ENCODE measurements around the gene BEAN1. TPM values are rescaled to one million over a fixed set of nuclear protein-coding genes. Genes with fewer than 3 reads are reported as not detected.

BEAN1 gene
- total RNA-seq, 6 donors from 2014 or later, result 0.22 to 1.0 (median 0.35) TPM; not detected in 2

GRCh38 chr16:66432429-66432828 is 5.3 kb downstream of the BEAN1 start:
- H3K27ac ChIP-seq, result no peak overlapping the region
- ATAC-seq (ENCODE audit: low FRiP score in 2 of 2) (no peak), DNase-seq (no peak)
- no peak overlapping the region for H3K4me3 ChIP-seq
- H3K9me3 ChIP-seq, result no peaks in the 10 kb centered on the region
- peaks cover 7 to 18% (median 12%) of the 10 kb centered on the region in 4 donors for H3K4me1 ChIP-seq
- WGBS, 2 donors, result 87 to 92% methylated on average over 5 of the region's 5 CpGs
- no peaks in the 10 kb centered on the region for H3K36me3 ChIP-seq
- H3K27me3 ChIP-seq, result peaks cover 0 to 12% (median 5%) of the 10 kb centered on the region in 4 donors
- TF ChIP-seq POLR2AphosphoS5 (IDR thresholded peaks at IDR 0.05) (no peak), EP300 (IDR thresholded peaks at IDR 0.05) (no peak), POLR2A (IDR thresholded peaks at IDR 0.05) (no peak)

- Histone ChIP-seq H3K4me3 (no peak overlapping the region), H3K4me1 (peaks cover 0 to 9% (median 3%) of the 10 kb centered on the region in 4 donors), H3K27ac (no peak overlapping the region), H3K9me3 (no peaks in the 10 kb centered on the region), H3K36me3 (no peaks in the 10 kb centered on the region), H3K27me3 (no peaks in the 10 kb centered on the region)
- WGBS, 2 donors, result 74 to 84% methylated on average over 9 of the region's 9 CpGs
- TF ChIP-seq POLR2AphosphoS5 (IDR thresholded peaks at IDR 0.05), result no peak
- no peak for TF ChIP-seq CTCF (IDR thresholded peaks at IDR 0.05)
- TF ChIP-seq EP300 (IDR thresholded peaks at IDR 0.05), result no peak
- TF ChIP-seq POLR2A (IDR thresholded peaks at IDR 0.05), result no peak
- DNase-seq (no peak), ATAC-seq (ENCODE audit: low FRiP score in 2 of 2) (no peak)
Observed at GRCh38 chr16:66434619-66435430, 7.7 kb downstream of the BEAN1 start.

- ATAC-seq (ENCODE audit: low FRiP score in 2 of 2), result no peak
Observed at GRCh38 chr16:66435896-66436295, 8.8 kb downstream of the BEAN1 start.

GRCh38 chr16:66437391-66437945 is 10.4 kb downstream of the BEAN1 start:
- DNase-seq, result peak in 1 of 2 donors; percentile 48
- no peak for TF ChIP-seq POLR2A (IDR thresholded peaks at IDR 0.05)
- no peak for TF ChIP-seq EP300 (IDR thresholded peaks at IDR 0.05)
- no peak for TF ChIP-seq CTCF (IDR thresholded peaks at IDR 0.05)
- no peak for TF ChIP-seq POLR2AphosphoS5 (IDR thresholded peaks at IDR 0.05)
- Histone ChIP-seq H3K9me3 (no peaks in the 10 kb centered on the region), H3K4me3 (no peak overlapping the region), H3K27ac (no peak overlapping the region), H3K36me3 (no peaks in the 10 kb centered on the region), H3K27me3 (no peaks in the 10 kb centered on the region), H3K4me1 (peaks cover 0 to 9% (median 3%) of the 10 kb centered on the region in 4 donors)
- ATAC-seq (ENCODE audit: low FRiP score in 2 of 2), result no peak
- WGBS, 2 donors, result 79 to 86% methylated on average over 13 to 15 of the region's 15 CpGs

More at GRCh38 chr16:66435896-66436295, 8.8 kb downstream of the BEAN1 start:
- peaks cover 0 to 9% (median 3%) of the 10 kb centered on the region in 4 donors for H3K4me1 ChIP-seq
- no peaks in the 10 kb centered on the region for H3K9me3 ChIP-seq
- no peak overlapping the region for H3K4me3 ChIP-seq
- no peak for DNase-seq
- no peaks in the 10 kb centered on the region for H3K27me3 ChIP-seq
- no peak overlapping the region for H3K27ac ChIP-seq
- H3K36me3 ChIP-seq, result no peaks in the 10 kb centered on the region
- TF ChIP-seq POLR2A (IDR thresholded peaks at IDR 0.05), result no peak
- no peak for TF ChIP-seq POLR2AphosphoS5 (IDR thresholded peaks at IDR 0.05)
- TF ChIP-seq CTCF (IDR thresholded peaks at IDR 0.05), result no peak
- no peak for TF ChIP-seq EP300 (IDR thresholded peaks at IDR 0.05)
- WGBS, 2 donors, result 92 to 100% methylated on average over 1 of the region's 1 CpG

- TF ChIP-seq POLR2A (IDR thresholded peaks at IDR 0.05) (no peak), EP300 (IDR thresholded peaks at IDR 0.05) (no peak), POLR2AphosphoS5 (IDR thresholded peaks at IDR 0.05) (no peak), CTCF (IDR thresholded peaks at IDR 0.05) (no peak)
- Histone ChIP-seq H3K9me3 (no peaks in the 10 kb centered on the region), H3K27me3 (no peaks in the 10 kb centered on the region), H3K36me3 (no peaks in the 10 kb centered on the region), H3K4me1 (peaks cover 0 to 6% (median 1%) of the 10 kb centered on the region in 4 donors), H3K27ac (no peak overlapping the region), H3K4me3 (no peak overlapping the region)
- ATAC-seq (ENCODE audit: low FRiP score in 2 of 2), result no peak
- 81 to 85% methylated on average over 8 of the region's 8 CpGs for WGBS, 2 donors
- DNase-seq, result no peak
Observed at GRCh38 chr16:66438536-66438935, 11.4 kb downstream of the BEAN1 start.
